CD4-positive, alpha-beta T cell treated with Interleukin-1 beta for 1 hour (primary cell): ENCODE measurements around the gene KY.

ENCODE experiments used
- DNase-seq, 2 donors: peaks; one replicate each; pipeline ENCODE4 v3.0.0-alpha.2; 2020 to 2022

The KY gene

GRCh38 chr3:134672571-134672970 lies 21.7 kb upstream of the KY start:
- DNase-seq = no peak

GRCh38 chr3:134667956-134668355 lies 17.1 kb upstream of the KY start:
- DNase-seq = no peak

- DNase-seq = no peak
Observed at GRCh38 chr3:134667406-134667805, 16.6 kb upstream of the KY start.

GRCh38 chr3:134666885-134667284 lies 16.1 kb upstream of the KY start:
- DNase-seq = no peak

- no peak for DNase-seq
Observed at GRCh38 chr3:134666466-134666865, 15.6 kb upstream of the KY start.

- no peak for DNase-seq
Observed at GRCh38 chr3:134666052-134666451, 15.2 kb upstream of the KY start.

GRCh38 chr3:134665243-134665642 lies 14.4 kb upstream of the KY start:
- no peak for DNase-seq

- DNase-seq = no peak
Observed at GRCh38 chr3:134663721-134664456, 13.1 kb upstream of the KY start.

- no peak for DNase-seq
Observed at GRCh38 chr3:134660046-134660441, 9.2 kb upstream of the KY start.

- DNase-seq = no peak
Observed at GRCh38 chr3:134659391-134660045, 8.7 kb upstream of the KY start.

GRCh38 chr3:134658555-134658954 lies 7.7 kb upstream of the KY start:
- no peak for DNase-seq

- DNase-seq = no peak
Observed at GRCh38 chr3:134656211-134656800, 5.5 kb upstream of the KY start.

- DNase-seq = no peak
Observed at GRCh38 chr3:134655706-134656105, 4.9 kb upstream of the KY start.

GRCh38 chr3:134654031-134654430 lies 3.2 kb upstream of the KY start:
- no peak for DNase-seq

- no peak for DNase-seq
Observed at GRCh38 chr3:134652886-134653630, 2.2 kb upstream of the KY start.

- DNase-seq = no peak
Observed at GRCh38 chr3:134652409-134652831, 1.6 kb upstream of the KY start.

- no peak for DNase-seq
Observed at GRCh38 chr3:134651347-134652041, 672 bp upstream of the KY start.

- DNase-seq = no peak
Observed at GRCh38 chr3:134649106-134649705, 1.6 kb downstream of the KY start.

GRCh38 chr3:134647902-134648760 lies 2.7 kb downstream of the KY start:
- DNase-seq = no peak

GRCh38 chr3:134646086-134646485 lies 4.7 kb downstream of the KY start:
- no peak for DNase-seq

- no peak for DNase-seq
Observed at GRCh38 chr3:134645515-134645914, 5.3 kb downstream of the KY start.
